Testis (tissue), 2 donors: ENCODE results near the gene IGFBP2.

ENCODE experiments used
- POLR2A ChIP-seq: fragments of 450-650 bp; IDR thresholded peaks from one replicate; pipeline ENCODE4 v1.6.1; 2017; ENCODE audit warnings: antibody characterized with exemption, mild to moderate bottlenecking, moderate library complexity
- TF ChIP-seq, protein P1 (sequence below), 3 experiments: fragments of 450-650 bp in 2 of 3; fragments of 200-600 bp in 1 of 3; sonication (generic) in 1 of 3; IDR thresholded peaks; one replicate each; pipeline ENCODE4 v1.5.1; 2016 to 2019; ENCODE audit warnings: antibody characterized with exemption in 3 of 3, mild to moderate bottlenecking in 2 of 3, moderate library complexity in 1 of 3

- TF ChIP-seq, protein P1, sequence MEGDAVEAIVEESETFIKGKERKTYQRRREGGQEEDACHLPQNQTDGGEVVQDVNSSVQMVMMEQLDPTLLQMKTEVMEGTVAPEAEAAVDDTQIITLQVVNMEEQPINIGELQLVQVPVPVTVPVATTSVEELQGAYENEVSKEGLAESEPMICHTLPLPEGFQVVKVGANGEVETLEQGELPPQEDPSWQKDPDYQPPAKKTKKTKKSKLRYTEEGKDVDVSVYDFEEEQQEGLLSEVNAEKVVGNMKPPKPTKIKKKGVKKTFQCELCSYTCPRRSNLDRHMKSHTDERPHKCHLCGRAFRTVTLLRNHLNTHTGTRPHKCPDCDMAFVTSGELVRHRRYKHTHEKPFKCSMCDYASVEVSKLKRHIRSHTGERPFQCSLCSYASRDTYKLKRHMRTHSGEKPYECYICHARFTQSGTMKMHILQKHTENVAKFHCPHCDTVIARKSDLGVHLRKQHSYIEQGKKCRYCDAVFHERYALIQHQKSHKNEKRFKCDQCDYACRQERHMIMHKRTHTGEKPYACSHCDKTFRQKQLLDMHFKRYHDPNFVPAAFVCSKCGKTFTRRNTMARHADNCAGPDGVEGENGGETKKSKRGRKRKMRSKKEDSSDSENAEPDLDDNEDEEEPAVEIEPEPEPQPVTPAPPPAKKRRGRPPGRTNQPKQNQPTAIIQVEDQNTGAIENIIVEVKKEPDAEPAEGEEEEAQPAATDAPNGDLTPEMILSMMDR (IDR thresholded peaks at IDR 0.05), result no peak
- no peak for TF ChIP-seq POLR2A
Measured at GRCh38 chr2:216635701-216636550, 2.7 kb downstream of the IGFBP2 start.
